ENCODE data around the gene AKAP13.

The AKAP13 gene

DNA sequence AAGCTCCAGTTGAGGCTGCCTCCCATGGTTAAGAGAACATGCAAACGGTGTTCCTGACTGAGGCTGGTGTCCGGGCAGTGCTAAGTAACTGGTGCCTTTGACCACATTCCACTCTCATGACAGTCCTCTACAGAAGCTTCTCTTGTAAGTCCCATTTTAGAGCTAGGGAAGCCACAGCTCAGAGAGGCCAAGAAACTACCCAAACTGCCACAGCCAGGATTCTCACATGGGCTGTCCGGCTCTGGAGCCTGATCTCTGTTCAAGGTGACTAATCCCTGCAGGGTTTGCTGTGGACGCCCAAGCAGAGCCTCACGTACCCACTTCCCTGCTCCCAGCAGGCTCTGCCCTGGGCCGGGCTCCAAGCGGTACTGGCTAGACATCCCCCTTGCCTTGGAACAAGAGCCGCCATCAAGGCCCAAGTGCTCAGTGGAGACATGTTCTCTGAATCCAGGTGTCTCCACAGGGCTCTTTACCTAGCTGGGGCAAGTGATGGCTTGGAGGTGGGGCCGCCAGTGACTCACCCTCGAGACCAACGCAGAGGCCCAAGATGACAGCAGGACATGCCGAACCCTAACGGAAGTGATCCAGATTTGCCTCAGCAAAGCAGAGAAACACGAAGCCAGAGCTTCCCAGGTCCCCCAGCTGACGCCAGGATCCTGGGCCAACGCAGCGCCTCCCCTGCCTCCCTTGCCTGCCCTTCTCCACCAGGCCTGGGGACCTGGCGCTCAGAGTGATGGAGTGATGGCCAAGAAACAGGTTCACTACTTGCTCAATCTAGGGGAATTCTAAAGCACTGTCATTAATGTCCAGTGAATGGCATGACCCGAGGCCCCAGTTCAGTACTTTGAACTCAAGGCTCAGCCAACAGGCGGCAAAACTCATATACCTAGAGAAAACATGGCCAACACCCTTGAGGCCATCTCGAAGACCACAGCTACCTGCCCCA is 390.0 kb downstream of the AKAP13 start:
- DNase-seq (ENCODE audit: low spot score): no peak

DNA sequence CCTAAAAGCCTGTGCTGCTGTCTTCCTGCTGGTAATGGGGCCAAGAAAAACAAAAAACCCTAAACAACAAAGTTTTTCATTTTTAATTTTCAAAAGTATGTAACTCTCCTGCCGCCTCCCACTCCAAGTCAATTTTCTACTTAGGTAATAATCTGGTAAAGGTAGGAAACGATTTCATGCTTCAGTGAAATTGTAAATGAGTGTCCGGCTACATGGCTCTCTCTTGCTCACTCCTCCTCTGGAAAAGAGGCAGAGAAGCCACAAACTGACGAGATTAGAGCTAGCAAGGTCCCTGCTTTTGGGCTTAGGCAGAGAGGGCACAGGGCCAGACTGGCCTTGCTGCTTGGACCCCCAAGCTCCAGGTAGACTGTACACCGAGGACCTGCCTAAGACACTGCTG is 390.9 kb downstream of the AKAP13 start:
- no peak for DNase-seq (ENCODE audit: low spot score)

DNA sequence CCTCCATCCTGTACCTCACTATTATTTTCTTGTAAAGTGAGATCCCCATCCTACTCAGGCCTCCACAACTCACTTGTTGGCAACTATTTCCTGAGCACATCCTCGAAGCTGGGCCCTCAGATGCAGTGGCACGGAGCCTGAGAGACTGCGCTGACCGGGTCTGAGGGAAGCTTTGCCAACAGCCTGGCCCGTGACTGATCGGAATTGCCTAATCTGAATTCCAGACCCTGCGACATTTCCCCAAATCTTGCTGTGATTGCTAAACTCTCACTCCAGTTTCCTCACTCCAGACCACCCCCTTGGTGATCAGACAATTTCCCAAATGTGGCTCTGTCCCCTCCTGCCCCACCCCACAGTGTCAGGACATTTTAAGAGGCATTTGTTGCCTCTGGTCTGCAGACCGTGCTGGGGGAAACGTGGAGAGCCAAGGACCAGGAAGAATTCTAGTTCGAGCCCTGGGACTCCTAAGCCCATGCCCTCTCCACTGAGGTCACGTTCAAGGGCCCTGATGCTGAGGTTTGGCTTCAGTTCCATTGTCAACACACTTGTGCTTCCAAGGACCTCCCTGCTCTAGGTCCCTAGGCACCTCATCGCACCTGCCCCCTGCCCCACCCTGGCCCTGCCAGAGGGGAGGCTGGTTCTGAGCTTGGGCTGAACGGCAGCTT is 391.5 kb downstream of the AKAP13 start:
- DNase-seq (ENCODE audit: low spot score): no peak

DNA sequence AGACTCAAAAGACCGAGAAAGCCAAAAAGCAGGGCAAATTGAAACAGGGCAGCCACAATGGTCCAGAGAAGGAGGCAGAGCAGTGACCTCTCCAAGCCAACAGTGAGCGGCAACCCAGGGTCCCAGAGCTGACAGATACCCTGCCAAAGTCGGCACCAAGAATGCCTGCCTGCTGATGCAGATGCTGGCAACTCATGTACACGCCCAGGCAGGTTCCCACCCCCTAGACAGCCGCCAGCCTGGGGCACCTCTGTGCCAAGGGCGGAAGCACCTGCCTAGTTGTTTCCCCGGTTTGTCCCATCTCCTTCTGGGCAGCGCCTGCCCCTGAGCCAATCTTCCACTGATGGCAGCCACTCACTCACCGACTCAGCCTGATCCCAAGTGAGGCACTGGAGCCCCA is 392.3 kb downstream of the AKAP13 start:
- DNase-seq (ENCODE audit: low spot score): no peak

DNA sequence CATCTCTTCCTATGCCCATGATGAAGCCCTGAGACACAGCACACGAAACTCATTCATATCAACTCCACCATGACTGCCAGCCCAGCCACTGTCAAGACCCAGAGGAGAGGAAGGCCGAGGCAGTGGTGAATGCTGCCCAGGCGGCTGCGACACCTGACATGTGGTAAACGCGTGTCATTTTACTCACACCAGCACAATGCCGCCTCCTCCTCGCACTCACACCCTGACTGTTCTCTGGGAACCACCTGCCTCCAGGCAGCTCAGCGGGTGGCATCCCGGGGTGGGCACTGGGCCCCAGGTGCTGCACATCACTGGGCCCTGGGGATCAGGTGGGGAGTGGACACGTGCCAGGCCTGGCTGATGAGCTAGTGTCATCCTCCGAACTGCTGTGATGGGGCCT is 392.8 kb downstream of the AKAP13 start:
- no peak for DNase-seq (ENCODE audit: low spot score)

DNA sequence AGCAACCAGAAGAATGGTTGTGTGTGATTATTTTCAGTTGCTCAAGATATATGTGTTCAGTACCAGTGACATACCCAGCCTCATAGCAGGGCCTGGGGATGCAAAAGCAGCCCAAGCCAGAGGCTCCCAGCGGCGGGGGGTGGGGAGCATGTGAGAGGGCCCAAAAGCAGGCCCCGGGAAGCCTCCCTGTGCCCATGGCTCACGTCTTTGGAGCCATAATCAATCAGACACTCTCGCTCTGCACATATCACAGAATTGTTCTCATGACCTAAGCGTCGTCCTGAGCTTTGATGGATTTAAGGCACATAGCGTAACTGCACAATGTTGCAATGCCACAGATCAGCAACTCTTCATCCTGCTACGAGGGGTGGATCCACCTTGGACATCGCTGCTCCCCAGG is 393.6 kb downstream of the AKAP13 start:
- DNase-seq (ENCODE audit: low spot score): no peak

DNA sequence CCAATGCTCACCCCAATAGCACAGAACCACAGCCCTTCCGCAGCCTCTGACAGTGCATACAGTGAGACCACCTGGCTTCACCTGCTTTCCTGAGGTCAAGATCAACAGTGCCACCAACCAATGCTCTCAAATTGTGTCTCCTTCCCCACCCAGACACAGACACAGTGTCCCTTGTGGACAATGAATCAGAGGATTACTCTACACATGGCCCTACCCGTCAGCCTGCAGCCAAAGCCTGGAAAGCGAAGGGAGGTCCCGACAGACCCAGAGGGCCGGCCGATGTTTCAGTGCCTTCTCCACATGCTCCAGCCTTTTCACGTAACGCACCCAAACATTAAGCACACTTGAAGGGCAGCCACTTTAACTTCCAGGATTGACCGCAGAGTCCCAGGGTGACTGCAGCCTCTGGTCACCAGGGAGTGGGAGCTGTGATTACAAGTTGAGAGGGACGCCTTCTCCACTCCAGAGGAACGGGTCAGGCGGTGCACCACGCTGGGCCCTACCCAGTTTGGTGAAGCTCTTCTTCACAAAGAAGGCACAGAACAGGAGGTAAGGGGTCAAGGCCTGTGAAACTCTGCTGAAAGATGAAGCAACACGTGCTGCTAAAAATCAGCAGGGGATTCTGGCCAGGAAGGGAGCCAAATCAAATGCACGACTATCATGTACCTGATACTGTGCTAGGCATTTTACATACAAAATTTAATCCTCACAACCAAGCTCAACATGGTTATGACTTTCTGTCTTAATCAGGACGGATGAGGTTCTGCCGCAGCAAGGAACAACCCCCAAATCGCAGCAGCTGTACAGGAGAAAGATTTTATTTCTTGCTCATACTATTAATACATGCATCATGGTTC is 397.1 kb downstream of the AKAP13 start:
- no peak for DNase-seq (ENCODE audit: low spot score)

DNA sequence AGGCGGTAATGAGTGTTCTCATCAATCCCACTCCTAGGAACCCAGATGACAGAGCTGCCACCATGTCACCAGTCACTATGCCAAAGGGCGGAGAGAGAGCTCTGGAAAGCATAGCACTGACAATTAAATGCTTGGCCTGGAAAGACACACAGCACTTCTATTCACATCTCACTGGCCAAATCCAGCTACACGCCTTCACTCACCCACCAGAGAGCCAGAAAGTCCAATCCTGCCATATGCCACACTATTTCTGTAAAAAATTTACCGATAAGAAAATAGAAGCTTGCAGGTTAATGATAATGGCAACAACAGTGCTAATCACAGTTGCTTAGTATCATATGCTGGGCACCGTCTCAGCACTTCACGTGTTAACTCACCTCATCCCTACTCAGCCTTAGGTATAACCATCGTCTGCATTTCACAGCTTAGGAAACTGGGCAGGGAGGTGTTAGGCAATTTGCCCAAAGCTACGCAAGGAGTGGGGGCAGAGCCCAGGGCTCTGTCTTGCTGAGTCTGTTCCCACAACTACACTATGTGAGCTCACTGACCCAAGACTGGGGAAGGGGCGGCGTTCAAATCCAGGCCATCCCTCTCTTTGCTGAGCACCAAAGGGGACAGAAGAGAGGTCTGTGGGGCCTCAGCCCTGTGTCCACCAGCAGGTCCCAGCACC is 397.8 kb downstream of the AKAP13 start:
- DNase-seq (ENCODE audit: low spot score): no peak

DNA sequence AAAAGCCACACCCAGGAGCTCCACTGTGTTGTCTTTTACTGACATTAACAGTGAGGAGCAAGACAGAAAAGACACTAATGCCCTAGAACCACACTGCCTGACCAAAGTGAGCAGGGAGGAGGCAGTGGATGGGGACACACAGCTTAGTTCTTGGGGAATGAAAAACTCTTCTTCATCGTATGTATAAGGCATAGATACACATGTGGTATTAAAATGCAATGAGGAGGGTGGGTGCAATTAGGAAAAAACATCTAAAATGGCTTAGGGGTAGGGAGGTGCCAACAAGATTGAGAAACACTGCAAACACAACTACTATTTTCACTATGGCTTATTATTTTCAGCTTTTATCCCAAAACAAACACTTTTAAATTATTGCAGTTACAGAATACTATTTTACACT is 398.8 kb downstream of the AKAP13 start:
- DNase-seq (ENCODE audit: low spot score): no peak

DNA sequence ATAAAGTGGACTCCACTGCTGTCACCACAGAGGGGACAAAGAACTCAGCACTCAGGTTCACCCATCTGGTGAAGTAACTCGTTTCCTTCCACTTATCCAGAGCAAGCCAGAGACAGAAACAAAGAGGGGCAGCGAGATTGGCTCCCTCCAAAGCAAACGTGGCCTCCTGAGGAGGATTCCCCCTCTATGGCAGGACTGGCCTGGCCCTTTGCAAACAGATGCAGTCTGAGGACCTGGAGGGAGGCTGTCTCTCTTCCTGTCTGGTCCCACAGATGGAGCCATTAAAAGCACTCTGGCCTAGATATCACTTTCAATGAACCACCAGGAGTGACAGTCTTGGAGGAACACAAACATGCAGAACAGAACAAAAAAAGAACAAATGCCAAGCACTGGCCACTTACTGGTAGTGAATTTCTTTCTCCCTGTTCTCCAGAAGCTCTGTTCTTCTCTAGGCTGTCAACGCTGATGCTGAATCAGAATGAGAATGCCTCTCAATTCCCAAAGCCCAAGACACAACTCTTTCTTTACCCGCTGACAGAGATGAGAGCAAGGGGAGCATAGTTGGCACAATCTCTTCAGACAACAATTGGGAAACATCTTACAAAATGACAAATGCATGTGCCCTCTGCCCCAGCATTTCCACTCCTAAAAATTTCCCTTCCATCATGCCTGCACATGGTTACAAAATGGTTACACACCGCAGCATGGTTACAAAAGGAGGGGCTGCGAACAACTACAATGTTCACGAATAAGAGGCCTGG is 400.0 kb downstream of the AKAP13 start:
- no peak for DNase-seq (ENCODE audit: low spot score)

DNA sequence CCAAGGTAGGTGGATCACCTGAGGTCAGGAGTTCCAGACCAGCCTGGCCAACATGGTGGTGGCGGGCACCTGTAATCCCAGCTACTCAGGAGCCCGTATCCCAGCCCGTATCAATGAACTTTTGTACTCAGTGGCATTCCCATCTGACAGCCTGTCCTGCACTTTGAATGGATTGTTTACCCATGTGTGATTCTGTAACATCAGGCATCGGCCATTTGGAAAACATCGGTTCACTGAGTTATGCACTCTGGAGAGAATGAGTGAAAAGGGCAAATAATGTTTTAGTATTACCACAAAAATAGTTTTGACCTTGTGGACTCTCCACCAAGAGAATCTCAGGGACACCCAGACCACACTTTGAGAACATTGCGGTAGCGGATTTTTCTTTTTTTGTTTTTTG is 400.7 kb downstream of the AKAP13 start:
- no peak for DNase-seq (ENCODE audit: low spot score)

DNA sequence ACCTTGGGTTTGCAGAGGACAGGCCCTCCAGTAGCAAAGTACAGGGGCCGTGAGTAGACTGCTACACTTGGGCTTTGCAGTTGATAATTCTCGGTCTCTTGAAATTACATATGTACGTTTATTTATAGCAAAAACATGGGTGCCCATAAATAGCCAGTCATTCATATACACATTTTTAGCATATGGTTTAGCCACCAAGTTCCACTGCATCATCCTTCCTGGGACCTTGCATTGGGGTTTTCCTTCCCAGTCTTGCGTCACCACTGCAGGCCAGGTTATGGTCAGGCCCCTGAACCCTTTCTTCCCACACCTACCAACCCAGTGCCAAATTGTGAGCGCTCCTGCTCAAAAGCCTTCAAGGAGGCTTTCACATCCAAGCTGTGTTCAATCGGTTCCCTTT is 401.7 kb downstream of the AKAP13 start:
- DNase-seq (ENCODE audit: low spot score): no peak

DNA sequence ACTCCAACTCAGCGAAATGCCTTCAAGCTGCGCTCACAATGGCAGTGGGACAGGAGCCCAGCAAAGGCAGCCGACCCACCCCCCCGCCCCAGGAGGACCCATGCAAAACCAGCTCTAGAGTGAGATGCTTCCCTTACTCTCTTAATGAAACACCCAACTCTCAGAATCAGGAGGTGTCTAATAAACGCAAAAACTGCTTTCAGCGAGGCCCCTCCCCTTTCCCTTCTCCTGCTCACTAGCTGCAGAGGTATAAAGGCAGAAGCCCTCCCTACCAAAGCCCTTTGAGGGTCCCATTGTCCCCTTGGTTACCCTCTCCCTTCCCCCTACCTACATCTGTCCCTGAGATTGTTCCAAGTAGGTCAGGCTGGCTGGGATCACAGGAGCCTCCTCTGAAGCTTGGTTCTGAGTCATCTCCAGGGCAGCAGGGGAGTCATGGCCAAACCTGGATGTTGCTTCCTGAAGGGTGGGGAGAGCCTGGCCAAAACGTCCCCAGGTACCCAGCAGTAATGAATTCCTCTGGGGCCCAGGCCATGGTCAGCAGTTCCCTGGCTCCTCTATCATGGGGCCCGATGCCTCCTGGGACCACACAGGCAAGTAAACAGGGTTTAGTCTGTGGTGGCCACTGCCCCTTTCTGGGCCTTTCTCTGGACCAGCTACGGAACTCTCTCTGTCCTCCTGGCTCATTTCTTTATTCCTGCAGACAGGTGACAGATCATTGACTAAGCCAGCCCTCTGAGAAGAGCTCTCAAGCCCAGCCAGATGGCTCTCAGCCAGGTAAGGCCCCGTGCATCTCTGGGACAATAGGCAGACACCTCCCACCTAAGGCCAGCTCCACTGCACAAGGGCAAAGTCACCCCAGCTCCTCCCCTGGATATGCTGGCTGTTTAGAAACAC is 405.7 kb downstream of the AKAP13 start:
- DNase-seq (ENCODE audit: low spot score): no peak

DNA sequence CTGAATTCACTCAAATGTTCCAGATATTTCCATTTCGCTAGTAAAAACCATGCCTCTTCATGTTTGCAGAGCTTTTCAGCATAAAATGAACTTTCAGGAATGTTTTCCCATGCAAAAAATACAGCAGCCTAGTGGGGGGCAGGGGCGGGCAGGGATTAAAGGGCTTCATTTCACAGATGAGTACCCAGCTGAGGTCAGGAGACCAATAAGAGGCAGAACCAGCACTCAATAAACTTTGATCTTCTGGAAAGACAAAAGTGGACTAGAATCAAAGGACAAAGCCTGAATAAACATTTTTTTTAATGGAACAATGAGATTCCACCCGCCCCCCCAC is 406.3 kb downstream of the AKAP13 start:
- no peak for DNase-seq (ENCODE audit: low spot score)

DNA sequence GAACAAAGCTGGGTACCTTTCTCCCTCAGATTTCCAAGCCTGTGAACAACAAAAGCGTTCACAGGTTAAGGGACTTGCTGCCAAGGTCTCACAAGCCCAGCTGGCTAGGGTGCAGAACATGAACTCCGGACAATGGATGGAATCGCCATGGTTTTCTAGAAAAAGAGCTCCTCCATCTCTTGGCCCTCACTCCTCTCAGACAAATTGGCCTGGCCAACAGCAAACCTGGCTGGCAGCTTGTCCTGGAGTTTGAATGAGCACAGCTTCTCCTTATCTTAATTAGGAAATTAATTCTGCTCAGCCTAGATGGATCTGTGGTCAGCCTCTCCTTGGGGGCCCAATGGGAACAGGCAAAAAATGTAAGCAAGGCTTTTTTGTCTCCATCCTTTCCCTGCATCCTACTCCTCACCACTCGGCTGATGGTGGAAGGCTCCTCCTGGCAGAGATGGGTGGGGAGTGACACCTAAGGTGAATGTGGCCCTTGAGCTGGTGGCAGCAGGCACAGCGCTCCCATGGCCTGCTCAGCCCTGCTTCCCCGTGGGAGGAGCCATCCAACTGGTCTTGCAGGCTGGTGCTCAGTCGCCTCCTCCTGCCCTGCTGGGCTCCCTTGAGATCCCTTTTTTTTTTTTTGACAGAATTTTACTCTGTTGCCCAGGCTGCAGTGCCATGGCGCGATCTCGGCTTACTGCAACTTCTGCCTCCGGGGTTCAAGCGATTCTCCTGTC is 408.5 kb downstream of the AKAP13 start:
- DNase-seq (ENCODE audit: low spot score): no peak

DNA sequence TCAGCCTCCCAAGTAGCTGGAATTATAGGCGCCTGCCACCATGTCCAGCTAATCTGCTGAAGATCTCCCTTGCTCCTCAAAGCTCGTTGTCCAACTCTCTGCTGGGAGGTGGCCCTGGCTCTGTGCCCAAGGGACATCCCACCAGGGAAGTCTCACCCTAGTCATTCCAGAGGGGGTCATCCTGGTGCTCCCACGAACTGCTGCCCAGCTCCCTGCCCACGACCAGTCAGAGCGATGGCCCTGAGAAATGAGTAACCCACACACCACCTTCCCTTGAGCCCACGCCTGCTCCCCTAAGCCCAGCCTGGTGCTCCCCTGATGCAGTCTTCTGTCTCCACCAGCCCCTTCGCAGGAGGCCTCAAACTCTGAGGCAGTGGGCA is 409.1 kb downstream of the AKAP13 start:
- no peak for DNase-seq (ENCODE audit: low spot score)

DNA sequence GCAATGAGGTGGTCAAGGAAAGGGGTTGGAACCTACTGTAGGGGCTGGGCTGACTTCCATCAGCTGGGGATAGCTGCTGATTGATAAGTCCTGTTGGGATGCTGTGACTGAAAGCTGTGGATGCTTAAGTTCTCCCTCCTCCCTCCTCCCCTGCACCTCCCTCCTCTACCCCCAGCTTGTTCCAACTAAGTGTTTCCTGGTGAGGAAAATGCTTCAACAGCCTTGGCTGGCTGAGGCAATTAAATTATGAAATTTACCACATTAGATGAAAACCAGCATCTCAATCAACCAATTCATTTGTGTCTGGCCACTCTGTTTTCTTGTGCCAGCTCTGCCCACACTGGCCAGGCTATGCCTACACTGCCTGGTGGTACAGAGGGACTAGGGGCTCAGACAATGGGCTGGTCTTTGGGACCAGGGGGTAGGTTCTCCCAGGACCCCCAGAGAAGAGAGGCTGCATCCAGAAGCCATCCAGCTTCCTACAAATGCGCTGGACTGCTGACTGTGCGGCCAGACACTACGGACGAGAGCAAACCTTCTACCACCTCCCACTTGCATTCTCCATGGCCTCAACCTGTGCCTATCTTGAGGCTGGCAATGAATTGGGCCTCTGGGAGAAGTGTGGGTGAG is 411.8 kb downstream of the AKAP13 start:
- DNase-seq (ENCODE audit: low spot score): no peak

DNA sequence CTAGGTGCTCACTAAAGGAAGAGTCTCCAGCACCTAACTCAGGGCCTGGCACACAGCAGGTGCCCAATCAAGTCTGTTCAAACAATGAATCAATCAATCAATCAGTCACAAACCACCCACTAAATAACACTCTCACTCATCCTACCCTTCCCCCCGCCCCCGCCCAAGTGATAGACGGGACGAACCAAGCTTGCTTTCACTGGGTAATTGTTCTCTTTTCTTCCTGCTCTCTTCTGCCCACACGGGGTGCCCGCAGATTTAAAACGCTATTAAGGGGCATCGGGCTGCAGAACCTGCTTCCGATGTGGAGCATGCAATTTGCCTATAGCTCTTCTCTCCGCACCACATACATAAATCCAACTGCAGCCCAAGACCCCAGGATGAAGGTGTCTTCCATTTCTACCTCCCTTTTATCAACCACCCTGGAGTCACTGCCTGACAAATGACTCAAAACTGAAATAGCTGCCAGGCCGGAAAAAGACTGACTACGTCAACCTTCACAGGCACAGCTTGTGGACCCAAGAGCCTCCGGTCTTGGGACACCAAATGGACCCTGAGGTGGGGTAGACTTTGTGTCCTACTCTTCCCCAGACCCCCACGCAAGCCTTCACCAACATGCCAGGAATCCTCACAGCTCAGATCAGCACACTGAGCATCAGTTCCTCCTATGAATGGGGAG is 412.6 kb downstream of the AKAP13 start:
- no peak for DNase-seq (ENCODE audit: low spot score)

Data from HuH-7 (cell line).